SH-SY5Y (cell line): ENCODE results near the gene UNC119.

ENCODE experiments used
- GATA2 ChIP-seq: IDR thresholded peaks from 2 replicates; pipeline ENCODE4 v1.6.1; 2011; ENCODE audit warnings: mild to moderate bottlenecking, low read depth, low read length
- GATA3 ChIP-seq: IDR thresholded peaks from 2 replicates; pipeline ENCODE4 v1.6.1; 2011; ENCODE audit warnings: low read depth, mild to moderate bottlenecking, low read length, moderate library complexity

The UNC119 gene

DNA sequence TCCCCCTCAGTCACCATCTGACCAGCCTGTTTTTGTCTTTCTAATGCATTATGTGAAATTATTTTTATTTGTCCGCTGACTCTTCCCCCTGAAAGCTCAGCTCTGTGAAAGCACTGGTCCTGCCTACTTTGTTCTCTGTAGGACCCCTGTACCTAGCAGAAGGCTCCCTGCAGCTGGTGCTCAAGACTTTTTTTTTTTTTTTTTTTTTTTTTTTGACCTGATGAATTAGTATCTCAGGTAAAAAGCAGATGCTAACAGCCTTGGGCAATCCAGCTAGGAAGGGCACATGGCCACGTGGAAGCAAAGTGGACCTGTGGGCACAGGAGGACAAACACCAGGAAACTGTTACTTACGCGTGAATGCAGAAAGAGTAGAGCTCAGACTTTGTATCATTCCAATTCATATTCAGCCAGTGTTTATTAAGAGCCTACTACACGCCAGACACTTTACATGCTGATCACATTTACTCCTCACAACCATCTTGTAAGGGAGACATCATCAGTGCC, 629 bp upstream of the UNC119 start:
- TF ChIP-seq GATA2 = no peak
- no peak for TF ChIP-seq GATA3

DNA sequence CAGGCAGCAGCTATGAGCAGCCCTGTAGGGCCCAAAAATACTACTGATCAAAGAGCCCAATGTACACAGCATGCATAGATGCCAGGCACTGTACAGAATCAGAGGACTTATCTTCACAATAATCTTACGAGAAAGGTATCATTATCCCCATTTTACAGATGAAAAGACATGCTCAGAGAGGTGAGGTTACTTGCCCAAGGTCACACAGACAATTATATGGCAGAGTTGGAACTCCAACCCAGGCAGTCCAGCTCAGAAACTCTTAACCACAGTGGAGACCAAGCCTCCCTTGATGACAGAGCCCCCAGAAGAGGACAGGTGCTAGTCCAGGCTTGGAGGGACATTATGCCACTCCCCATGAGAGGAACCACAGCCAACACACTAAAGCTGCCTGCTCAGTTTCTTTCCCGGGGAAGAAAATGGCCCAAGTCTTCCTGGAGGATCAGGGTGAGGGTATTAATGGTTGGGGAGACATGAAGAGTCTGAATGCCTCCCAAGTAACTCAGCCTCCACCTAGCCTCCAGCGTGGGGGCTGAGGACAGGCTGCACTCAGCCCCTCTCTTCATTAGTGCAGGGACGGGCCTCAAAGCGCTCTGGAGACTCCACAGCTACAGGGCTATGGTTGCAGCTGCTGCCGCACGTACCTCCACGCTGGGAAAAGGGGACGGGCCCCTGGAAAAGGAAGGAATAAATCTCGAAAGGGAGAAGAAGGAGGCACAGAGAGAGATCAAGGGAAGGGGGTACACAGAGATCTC, 826 bp downstream of the UNC119 start:
- no peak for TF ChIP-seq GATA2
- TF ChIP-seq GATA3 = no peak

DNA sequence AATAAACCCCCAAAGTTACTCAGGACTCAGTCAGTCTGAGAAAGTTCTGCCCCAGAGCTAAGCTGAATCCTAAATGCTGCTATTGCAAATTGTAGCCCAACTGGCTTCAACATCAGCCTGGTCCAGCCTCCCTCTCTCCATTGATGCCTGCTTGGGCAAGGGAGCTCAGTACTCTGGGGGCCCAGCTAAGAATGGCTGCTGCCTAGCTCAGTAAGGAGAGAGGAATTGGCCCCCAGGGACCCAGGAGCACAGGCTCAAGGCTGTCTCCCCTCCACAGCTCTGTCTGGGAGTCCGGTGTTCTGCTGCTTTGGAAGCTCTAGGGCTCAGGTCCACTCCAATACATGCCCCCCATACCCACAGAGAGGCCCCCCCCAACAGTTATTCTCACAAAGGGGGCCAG, 1.6 kb downstream of the UNC119 start:
- no peak for TF ChIP-seq GATA2
- no peak for TF ChIP-seq GATA3

DNA sequence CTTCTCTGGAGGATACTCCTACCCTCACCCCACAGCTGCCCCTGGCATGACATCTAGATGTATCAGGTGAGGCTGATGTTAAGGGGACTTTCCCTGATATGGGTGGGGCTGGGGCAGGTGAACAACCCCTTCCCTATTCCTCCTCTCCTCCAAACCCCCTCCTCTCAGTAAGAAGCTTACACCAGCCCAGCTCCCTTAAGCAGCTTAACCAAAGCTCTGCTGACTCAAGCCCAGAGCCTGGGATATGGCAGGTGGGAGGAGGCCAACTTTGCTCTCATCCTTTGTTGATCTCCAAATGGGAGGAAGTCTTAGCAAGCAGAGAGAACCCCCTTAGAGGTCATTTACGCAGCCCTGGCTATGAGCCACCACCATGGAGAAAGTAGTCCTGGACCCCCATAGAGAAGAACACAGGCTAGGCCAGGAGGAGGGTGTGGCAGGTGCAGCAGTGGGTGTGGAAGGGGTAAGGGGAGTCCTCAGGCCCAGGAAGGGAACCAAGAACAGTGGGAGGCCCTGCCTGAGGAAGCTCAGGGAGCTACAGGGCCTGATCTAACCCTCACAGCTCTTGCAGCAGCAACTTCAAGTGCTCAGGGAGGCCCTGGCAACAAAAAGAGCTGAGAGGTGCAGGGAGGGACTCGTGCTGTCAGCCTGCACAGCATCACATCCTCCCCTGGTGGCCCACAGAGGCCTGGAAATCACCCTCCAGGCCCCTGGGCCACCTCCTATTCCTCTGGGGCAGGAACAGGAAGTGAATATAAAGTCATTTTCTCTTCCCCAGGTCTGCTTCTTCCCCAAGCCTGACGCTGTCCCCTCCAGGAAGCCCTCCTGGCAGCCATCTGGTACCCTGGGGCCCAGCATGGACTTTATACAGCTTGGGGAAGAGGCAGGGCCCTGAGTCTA, 2.9 kb downstream of the UNC119 start:
- TF ChIP-seq GATA3 (no peak), GATA2 (no peak)

DNA sequence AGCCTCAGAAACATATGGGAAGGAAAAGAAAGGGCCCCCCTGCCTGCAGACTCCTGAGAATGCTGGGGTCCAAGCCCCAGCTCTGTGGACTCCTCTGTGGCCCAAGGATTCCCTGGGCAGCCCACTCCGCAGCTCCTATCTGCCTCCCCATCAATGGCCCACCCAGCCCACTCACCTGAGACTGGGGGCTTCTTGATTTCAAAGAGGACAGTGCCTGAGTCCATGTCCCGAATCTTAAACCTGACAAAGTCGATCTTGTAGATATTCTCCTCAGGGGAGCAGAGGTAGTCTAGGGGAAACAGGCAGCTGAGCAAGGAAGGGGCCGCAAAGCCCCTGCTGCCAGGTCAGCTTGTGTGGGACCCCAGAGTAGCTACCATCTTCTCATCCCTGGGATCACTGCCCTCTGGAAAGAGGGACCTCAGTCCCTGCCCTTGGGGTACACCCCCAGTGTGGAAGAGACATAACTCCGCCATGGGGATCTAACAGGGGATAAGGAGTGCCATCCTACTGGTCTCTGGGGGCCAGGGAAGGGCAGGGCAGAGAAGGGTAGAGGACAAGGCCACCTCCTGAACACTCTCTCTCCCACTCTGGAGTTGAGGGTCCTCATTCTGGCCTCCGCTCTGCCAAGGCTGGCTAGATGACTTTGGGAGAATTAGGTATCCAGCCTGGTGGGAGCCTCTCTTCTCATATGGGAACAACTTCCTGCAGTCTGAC, 3.9 kb downstream of the UNC119 start:
- TF ChIP-seq GATA2 (no peak), GATA3 (no peak)

DNA sequence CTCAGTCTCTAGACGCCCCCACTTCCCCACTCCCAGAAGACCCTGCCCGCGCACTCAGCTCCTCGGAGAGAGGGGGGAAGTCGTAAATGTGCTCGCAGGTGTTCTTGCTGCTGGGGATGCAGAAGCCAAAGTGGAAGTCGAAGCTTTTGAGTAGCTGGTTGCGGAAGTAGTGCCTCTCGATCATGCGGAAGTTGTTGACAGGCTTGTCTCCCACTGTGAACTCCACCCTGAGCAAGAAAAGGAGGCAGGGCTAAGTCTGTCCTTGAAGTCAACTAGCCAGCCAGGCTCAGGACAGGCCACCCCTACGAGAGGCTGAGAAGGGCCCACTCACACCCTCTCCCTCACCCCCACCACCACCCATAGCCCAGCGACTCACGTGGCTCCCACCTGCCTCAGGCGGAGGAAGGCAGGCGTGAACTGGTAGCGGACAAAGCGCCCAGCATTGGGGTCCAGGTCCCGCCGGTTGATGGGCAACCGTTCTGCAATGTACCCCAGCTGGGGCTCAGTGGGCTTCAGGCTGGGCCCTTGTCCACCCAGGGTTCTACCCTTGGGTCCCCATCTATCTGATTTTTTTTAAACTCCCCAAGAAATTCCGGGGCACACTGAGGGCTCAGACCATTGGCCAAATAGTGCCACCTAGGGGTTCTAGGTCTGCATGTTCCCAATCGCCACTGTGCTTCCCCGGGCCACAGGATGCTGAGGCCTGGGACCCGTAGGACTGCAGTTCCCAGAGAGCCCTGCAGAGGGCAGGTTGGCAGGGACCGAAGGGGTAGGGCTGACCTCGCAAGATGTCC, 4.6 kb downstream of the UNC119 start:
- TF ChIP-seq GATA3 (no peak), GATA2 (no peak)

DNA sequence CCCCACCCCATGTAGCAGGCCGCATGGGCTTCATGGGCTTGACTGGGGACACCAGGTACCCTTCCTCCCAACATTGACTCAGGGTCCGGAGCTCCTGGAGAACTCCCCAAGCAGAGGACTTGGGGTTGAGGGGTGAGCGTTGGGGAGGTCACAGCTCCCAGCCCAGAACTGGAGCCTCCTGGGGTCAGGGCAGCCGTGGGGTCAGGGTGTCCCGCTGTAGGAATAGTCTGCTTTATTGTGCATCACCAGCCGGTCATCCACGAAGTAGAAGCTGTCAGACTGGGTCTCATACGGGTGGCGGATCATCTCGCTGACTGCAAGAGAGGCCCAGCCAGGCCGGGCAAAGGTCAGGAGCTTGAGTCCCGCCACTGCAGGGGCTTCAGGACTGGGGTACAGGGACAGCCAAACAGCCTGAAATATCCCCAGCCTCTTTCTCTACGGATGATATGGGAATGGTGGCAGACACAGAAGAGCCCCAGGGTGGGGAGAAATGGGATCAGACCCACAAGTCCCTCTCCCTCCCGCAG, 5.3 kb downstream of the UNC119 start:
- TF ChIP-seq GATA3 (no peak), GATA2 (no peak)

DNA sequence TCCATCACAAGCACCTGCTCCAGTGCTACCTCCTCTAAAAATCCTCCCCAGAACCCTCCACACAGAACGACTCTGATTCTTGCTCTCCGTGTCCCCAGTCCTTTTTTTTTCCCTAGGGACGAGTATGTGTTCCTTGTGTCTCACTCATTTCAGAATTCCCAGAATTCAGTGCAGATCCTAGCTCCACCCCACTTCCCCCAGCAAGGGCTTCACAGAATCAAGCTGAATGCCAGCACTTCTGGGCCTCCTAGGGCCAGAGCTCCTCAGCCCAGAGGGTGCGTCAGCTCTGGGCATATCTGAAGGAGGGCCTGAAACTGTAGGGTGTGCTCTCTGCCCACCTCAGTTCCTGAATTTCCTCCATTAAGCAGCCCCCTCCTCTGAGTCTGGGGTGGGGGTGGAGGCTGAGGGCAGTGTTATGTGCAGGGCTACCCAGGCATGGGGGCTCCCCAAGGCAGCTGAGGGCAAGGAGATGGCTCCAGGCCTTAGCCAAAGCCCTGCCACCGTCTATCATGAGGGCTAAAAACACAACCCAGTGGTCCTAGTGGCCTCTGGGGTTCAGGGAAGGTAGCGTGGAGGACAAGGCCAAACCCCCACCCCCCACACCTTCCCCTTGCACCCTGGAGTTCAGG, 6.5 kb downstream of the UNC119 start:
- TF ChIP-seq GATA2 = no peak
- TF ChIP-seq GATA3 = no peak

DNA sequence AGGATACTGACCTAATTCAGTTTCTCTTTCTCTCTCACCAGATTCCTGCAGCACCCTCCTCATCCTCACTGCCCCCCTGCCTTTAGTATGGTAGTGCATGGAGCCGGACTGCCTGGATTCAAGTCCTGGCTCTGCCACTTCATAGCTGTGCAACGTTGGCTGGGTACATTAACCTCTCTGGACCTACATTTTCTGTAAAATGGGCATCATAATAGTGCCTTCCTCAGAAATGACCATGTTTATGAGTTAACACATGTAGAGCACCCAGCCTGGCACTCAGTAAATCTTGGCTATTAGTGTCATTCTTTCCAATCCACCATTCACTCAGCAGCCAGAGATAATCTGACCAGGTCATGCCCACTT, 7.3 kb downstream of the UNC119 start:
- TF ChIP-seq GATA3 (no peak), GATA2 (no peak)

DNA sequence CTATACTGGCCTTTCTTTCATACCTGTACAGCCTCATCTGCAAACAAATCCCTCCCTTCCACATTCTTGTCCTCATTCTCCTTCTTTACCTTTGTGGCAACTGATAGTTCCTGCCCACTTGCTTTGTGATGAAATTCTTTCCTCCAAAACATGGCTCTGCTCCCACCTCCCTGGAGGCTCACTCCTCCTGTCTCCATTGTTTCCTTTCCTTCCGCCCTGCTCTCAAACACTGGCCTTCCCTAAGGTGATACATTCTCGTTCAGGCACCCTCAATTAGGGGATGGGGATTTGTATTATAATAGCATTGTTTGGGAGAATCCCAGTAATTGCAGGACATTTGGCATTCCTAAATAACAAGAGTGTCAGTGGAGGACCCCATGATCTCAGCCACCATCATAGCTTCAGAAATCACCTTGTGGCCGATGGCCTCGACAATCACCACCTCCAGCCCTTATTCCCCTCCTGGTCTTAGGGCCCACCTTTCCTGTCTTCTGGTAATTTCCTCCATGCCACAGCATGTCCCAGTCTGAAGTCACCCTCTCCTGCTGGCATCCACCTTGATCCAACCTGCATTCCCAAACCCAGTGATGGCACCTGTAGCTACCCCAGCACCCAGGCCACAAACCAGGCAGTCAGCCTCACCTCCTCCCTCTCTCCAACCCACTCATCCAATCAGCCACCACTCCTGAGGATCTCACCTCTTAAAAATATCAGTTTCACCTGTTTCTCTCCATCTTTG, 7.9 kb downstream of the UNC119 start:
- TF ChIP-seq GATA3 = no peak
- no peak for TF ChIP-seq GATA2

DNA sequence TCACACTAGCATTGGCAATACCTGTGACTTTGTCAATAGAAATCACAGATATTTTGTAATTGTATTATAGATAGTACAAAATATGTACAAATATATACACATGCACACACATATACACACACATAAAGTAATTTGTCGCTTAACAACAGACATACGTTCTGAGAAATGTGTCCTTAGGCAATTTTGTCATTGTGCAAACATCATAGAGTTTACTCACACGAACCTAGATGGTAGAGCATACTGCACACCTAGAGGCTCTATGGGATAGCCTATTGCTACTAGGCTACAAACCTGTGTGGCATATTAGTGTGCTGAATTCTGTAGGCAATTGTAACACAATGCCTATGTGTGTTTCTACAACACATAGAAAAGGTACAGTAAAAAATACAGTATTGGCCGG, 11.0 kb downstream of the UNC119 start:
- TF ChIP-seq GATA2 = no peak
- TF ChIP-seq GATA3 = no peak

DNA sequence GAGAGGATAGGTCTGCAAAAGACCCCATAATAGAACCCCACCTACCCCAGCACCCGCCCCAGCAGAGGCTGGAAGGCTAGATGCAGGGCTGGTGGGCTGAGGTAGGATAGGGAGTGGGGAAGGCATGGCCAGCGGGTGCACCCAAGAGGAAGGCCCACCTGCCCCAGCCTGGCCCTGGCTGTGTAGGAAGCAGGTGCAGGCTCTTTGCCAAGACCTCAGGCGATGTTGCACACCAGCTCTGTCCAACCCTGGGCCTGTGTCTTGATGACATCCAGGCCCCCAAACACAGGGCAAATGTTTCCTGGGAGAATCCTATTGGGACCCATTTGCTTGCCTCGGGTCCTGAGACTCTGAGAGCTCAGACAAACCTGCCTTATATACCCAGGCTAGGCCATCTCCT, 12.2 kb downstream of the UNC119 start:
- TF ChIP-seq GATA3 = no peak
- TF ChIP-seq GATA2 = no peak

DNA sequence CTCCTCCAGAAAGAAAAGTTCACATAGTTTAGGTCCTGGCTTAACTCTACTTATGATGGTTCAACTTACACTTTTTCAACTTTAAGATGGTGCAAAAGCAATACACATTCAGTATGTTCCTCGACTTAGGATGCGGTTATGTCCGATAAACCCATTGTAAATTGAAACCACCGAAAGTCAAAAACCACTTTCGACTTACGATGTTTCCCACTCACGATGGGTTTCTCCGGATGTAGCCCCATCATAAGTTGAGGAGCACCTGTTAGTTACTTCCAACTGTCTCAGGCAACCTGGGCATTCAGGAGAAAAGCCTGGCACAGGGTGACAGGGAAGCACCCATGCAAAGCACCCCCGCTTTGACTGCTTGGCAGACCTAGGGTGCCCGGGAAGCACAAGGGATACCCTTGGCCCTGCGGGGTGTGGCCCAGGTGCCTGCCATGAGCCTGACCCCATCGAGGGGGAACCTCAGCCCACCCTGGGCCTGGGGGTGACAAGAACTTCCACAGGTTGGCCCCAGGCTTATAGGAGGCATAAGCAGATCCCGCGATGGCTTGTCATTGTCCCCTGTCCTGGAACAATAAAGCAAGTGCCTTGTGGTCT, 14.0 kb downstream of the UNC119 start:
- TF ChIP-seq GATA3 (no peak), GATA2 (no peak)
